Ovary (tissue), 9 donors: ENCODE data around the gene LRRC46. TPM values are rescaled to one million over a fixed set of nuclear protein-coding genes. Genes with fewer than 3 reads are reported as not detected.

Experiments
- DNase-seq, 5 donors: peaks; one replicate each; pipeline ENCODE4 v3.0.0-alpha.2; 2019 to 2020
- H3K27ac ChIP-seq, 2 donors: fragments of 200-600 bp; one replicate each; pipeline versions ENCODE4 v1.5.1 to v1.8.0; 2019 to 2022
- H3K27me3 ChIP-seq: fragments of 200-600 bp; one replicate; pipeline ENCODE4 v1.8.0; 2022
- H3K36me3 ChIP-seq: fragments of 200-600 bp; sonication (generic); one replicate; pipeline ENCODE4 v1.5.1; 2019
- H3K4me1 ChIP-seq: one replicate; pipeline ENCODE4 v1.8.1; 2013; ENCODE audit warnings: mild to moderate bottlenecking, moderate library complexity; ENCODE audit not compliant: insufficient read depth
- H3K4me3 ChIP-seq: fragments of 200-600 bp; sonication (generic); one replicate; pipeline ENCODE4 v1.5.1; 2017
- H3K9me3 ChIP-seq, 2 donors: fragments of 200-600 bp in 1 of 2; sonication (generic) in 1 of 2; one replicate each; pipeline versions ENCODE4 v1.5.1 to v1.8.1; 2013 to 2019; ENCODE audit warnings: mild to moderate bottlenecking in 1 of 2, moderate library complexity in 1 of 2
- EP300 ChIP-seq: sonication (generic); formaldehyde crosslinking; IDR thresholded peaks from one replicate; pipeline ENCODE4 v1.6.1; 2017; ENCODE audit warnings: antibody characterized with exemption
- POLR2A ChIP-seq: fragments of 450-650 bp; IDR thresholded peaks from one replicate; pipeline ENCODE4 v1.6.1; 2017; ENCODE audit warnings: antibody characterized with exemption, mild to moderate bottlenecking, moderate library complexity
- WGBS, 3 donors: extraction: QIAGEN DNeasy Blood & Tissue Kit in 1 of 3; methylation state at CpG; one replicate each; pipeline versions ENCODE4 v1.1.5 to v1.1.7; 2013 to 2017; 5-methylcytosine and 5-hydroxymethylcytosine counted together
- intact Hi-C, 4 donors: fragments of 100-400 bp; cut with DNase I; formaldehyde crosslinking; loops; one replicate each; pipeline versions ENCODE4 v1.11.0 to v1.15.1; 2022 to 2023
- polyA plus RNA-seq, 2 donors: library from polyadenylated mRNA; stranded (reverse); fragments of 200-250 nt in 1 of 2; fragments of 350-450 nt in 1 of 2; fragmentation: Illumina TruSeq in 1 of 2; extraction: RNeasy Lipid Tissue Mini Kit (QIAGEN cat#74804) in 1 of 2; gene quantifications; one replicate each; pipeline ENCODE4 v1.2.3, GENCODE V29; 2013 to 2014
- total RNA-seq, 7 donors: library from RNA; depleted of rRNA in 2 of 7; stranded (reverse); fragments of >200 nt in 2 of 7; fragmentation: NEBNext Ultra II Directional in 3 of 7; extraction: Animal tissue kit (Norgen Biotek cat#: 25700) in 3 of 7; gene quantifications; one replicate each; pipeline versions ENCODE4 v1.1.0 to v1.2.4, GENCODE V29; 2016 to 2023
- TF ChIP-seq, protein P1 (sequence below), 3 donors: fragments of 450-650 bp in 2 of 3; fragments of 200-600 bp in 1 of 3; IDR thresholded peaks; one replicate each; pipeline versions ENCODE4 v1.5.1 to v1.8.0; 2016 to 2022; ENCODE audit warnings: antibody characterized with exemption in 3 of 3, mild to moderate bottlenecking in 1 of 3
- donor health status: DM: no; HTN: no; CAD: no; lungs with moderate emphysema.
- donor health status: DM: no; HTN: no; CAD: no.
- donor health status: Bipolar disorder and iron deficiency.
- donor health status: DM: yes; HTN: yes; CAD: no.
- donor health status: DM: no; HTN: no; CAD: no.
- donor health status: DM: yes; HTN: yes; CAD: no.

The LRRC46 gene
- total and polyA plus RNA-seq, 9 donors = 0.31 to 17.1 (median 1.2) TPM

DNA sequence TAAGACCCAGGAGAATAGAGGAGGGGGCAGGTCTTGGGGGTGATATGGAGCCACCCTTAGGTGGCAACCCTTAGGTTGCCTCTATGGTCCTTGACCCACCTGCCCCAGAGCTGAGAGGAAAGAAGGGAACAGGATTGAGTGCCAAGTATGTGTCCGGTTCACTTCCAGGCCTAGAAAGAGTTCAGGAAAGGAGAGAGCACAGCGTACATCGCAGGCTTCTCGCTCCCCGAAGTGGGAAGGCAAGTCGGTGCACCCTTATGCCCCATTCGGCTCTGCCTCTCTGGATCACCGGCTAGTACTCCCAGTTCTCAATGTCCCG lies 18.9 kb downstream of the LRRC46 start:
- Histone ChIP-seq H3K4me1 (peaks cover 2% of the 10 kb centered on the region), H3K27me3 (no peaks in the 10 kb centered on the region), H3K9me3 (no peaks in the 10 kb centered on the region), H3K36me3 (no peaks in the 10 kb centered on the region), H3K27ac (no peak overlapping the region), H3K4me3 (no peak overlapping the region)
- WGBS, 3 donors = 58 to 63% (median 59%) methylated on average over 9 of the region's 9 CpGs
- no peak for DNase-seq
- intact Hi-C loops = no loop called here
- TF ChIP-seq POLR2A = no peak
- TF ChIP-seq, protein P1, sequence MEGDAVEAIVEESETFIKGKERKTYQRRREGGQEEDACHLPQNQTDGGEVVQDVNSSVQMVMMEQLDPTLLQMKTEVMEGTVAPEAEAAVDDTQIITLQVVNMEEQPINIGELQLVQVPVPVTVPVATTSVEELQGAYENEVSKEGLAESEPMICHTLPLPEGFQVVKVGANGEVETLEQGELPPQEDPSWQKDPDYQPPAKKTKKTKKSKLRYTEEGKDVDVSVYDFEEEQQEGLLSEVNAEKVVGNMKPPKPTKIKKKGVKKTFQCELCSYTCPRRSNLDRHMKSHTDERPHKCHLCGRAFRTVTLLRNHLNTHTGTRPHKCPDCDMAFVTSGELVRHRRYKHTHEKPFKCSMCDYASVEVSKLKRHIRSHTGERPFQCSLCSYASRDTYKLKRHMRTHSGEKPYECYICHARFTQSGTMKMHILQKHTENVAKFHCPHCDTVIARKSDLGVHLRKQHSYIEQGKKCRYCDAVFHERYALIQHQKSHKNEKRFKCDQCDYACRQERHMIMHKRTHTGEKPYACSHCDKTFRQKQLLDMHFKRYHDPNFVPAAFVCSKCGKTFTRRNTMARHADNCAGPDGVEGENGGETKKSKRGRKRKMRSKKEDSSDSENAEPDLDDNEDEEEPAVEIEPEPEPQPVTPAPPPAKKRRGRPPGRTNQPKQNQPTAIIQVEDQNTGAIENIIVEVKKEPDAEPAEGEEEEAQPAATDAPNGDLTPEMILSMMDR (IDR thresholded peaks at IDR 0.05) = no peak
- TF ChIP-seq EP300 = no peak

DNA sequence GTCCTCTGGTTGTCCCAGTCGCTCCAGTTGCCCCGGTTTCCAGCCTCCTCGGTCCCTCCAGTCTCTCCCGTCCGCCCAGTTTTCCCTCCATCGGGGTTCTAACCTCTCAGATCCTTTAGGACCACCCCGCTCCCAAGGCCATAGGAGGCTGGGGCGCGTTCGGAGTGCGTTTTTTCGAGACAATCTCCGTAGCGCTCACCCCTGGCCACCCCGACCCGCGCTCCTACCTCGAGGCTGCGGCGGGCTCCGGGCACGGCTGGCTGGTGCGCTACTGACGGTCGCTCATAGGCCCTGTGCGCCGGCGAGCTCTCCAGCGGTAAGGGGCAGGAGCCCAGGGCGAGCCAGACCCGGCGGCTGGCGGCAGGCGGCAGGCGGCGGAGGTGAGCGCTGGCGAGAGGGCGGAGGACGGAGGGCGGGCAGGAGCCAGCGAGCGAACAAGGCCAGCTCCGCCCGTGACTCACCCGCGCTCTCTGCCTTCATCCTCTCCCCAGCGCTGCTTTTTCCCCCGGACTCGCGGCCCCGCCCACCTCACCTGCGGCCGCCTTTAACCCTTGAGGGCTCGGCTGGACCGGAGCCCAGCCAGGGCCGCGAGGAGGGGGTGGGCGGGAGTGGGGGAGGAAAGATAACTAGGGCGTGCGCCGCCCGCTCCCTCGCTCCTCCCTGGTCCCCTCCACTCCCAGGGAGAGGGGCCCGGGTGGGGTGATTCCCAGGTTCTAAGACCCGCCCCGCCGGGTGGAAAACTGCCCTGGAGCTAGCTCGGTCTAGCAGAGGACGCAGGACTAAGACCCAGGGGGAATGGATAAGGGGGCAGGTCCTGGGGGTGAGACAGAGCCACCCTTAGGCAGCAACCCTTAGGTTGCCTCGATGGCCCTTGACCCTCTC lies 19.5 kb downstream of the LRRC46 start, which contains the start of gene SP6:
TSS of gene SP6 (minus strand) at position 472 of the 882 bp plus-strand sequence. CDS start 2,734 bp downstream, outside the sequence.
- no peaks in the 10 kb centered on the region for H3K9me3 ChIP-seq
- no peak within 1 kb of the TSS for H3K27ac ChIP-seq
- H3K4me1 ChIP-seq = peaks cover 2% of the 10 kb centered on the region
- TF ChIP-seq, protein P1 (IDR thresholded peaks at IDR 0.05) = no peak
- no peak for TF ChIP-seq EP300
- no peak for TF ChIP-seq POLR2A
- H3K27me3 ChIP-seq = no peaks in the 10 kb centered on the region
- H3K4me3 ChIP-seq = peak within 1 kb of the TSS; percentile 33
- intact Hi-C loops = no loop called here
- no peaks in the 10 kb centered on the region for H3K36me3 ChIP-seq
- DNase-seq = peak; percentile 57 to 74 (median 68)
- whole genome bisulfite sequencing, 3 donors = 5 to 7% (median 7%) methylated on average over 59 to 71 of the region's 71 CpGs

DNA sequence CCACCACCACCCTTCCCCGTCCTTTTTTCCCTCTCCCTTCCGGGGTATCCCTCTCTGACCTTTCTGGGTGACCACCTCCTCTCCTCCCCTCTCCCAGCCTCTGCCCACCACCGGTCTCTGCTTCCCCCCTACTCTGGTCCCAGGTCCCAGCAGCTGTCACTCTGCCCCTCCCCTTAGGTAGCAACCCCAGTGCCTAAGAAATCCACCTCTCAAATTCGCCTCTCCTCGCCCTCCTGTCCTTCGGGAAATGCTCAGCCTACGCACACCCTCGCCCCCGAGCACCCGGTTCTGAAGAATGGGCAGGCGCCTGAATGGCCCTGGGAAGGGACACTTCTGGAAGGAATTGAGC lies 20.3 kb downstream of the LRRC46 start:
- Histone ChIP-seq H3K4me3 (no peak overlapping the region), H3K27me3 (no peaks in the 10 kb centered on the region), H3K36me3 (no peaks in the 10 kb centered on the region), H3K4me1 (peaks cover 2% of the 10 kb centered on the region), H3K27ac (no peak overlapping the region), H3K9me3 (no peaks in the 10 kb centered on the region)
- TF ChIP-seq, protein P1 (IDR thresholded peaks at IDR 0.05) = no peak
- no peak for TF ChIP-seq EP300
- TF ChIP-seq POLR2A = no peak
- DNase-seq = no peak
- 48 to 54% (median 54%) methylated on average over 11 of the region's 11 CpGs for WGBS, 3 donors
- intact Hi-C loops = no loop called here

DNA sequence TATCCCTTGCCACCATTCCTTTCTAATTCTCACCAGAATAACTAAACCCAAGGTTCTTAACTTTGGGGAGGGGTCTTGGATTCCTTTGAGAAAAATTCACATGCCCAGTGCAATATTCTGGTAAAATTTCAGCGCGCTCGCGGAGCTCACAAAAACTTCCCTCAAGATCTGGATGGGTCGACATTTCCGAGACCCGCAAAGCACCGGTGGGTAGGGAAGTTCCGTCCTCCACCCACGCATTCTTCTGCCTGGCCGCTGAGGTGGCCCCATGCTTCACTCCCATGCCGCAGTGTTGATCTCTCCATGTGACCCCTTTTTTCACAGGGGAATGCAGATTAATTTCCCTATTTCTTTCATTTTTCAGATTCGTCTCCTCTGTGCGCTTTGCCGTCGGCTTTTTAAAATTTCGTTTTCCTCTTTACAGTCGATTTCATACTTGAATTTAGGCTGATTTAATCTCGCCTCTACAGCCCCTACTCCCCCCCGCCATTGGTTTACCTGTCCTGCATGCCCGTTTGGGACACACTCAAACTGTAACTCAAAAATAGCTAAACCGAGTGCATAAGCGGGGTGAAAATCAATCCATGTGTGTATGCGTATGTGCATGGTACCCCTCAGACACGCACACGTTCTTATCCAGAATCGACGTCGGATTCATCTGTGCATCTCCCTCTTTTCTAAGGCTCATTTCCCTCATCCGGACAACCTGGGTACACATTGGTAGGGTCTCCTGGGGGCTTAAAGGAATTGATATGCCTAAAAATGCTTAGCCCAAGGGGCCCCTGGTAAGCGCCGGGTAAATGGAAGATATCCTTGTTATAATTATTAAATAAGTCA lies 20.9 kb downstream of the LRRC46 start:
- no peak overlapping the region for H3K4me3 ChIP-seq
- 52 to 65% (median 54%) methylated on average over 32 of the region's 32 CpGs for WGBS, 3 donors
- H3K27me3 ChIP-seq = no peaks in the 10 kb centered on the region

More for the DNA sequence above, 20.9 kb downstream of the LRRC46 start:
- Histone ChIP-seq H3K27ac (no peak overlapping the region), H3K4me1 (peaks cover 2% of the 10 kb centered on the region), H3K9me3 (no peaks in the 10 kb centered on the region), H3K36me3 (no peaks in the 10 kb centered on the region)
- TF ChIP-seq POLR2A (no peak), EP300 (no peak)
- TF ChIP-seq, protein P1 (IDR thresholded peaks at IDR 0.05) = no peak
- intact Hi-C loops = no loop called here
- no peak for DNase-seq
